Heart left ventricle (tissue), 16 donors: Measurements from ENCODE around the gene OR8A1. TPM values are rescaled to one million over a fixed set of nuclear protein-coding genes. Genes with fewer than 3 reads are reported as not detected.

ENCODE experiments used
- ATAC-seq, 4 donors: fragments of 200-7000 bp; cut with Tn5 transposase; one replicate each; pipeline ENCODE4 v1.9.1; 2020 to 2022; ENCODE audit warnings: moderate library complexity in 4 of 4, mild to moderate bottlenecking in 3 of 4, moderate number of reproducible peaks in 1 of 4
- DNase-seq, 5 donors: peaks; one replicate each; pipeline ENCODE4 v3.0.0-alpha.2; 2020
- H3K27ac ChIP-seq, 12 donors: fragments of 200-600 bp; sonication (generic) in 4 of 12; one replicate each; pipeline versions ENCODE4 v1.5.0 to v1.8.0; 2016 to 2022; ENCODE audit warnings: mild to moderate bottlenecking in 2 of 12
- H3K27me3 ChIP-seq, 9 donors: fragments of 200-600 bp; sonication (generic) in 2 of 9; one replicate each; pipeline versions ENCODE4 v1.5.1 to v1.8.0; 2016 to 2022; ENCODE audit warnings: mild to moderate bottlenecking in 3 of 9
- H3K36me3 ChIP-seq, 9 donors: fragments of 200-600 bp; sonication (generic) in 2 of 9; one replicate each; pipeline versions ENCODE4 v1.5.0 to v1.8.0; 2018 to 2022; ENCODE audit warnings: mild to moderate bottlenecking in 2 of 9
- H3K4me1 ChIP-seq, 12 donors: fragments of 200-600 bp; sonication (generic) in 4 of 12; one replicate each; pipeline versions ENCODE4 v1.5.0 to v1.8.0; 2016 to 2022; ENCODE audit warnings: mild to moderate bottlenecking in 3 of 12
- H3K4me3 ChIP-seq, 12 donors: fragments of 200-600 bp; sonication (generic) in 4 of 12; one replicate each; pipeline versions ENCODE4 v1.5.0 to v1.8.0; 2017 to 2022; ENCODE audit warnings: mild to moderate bottlenecking in 9 of 12, moderate library complexity in 4 of 12
- H3K9me3 ChIP-seq, 12 donors: fragments of 200-600 bp; sonication (generic) in 4 of 12; one replicate each; pipeline versions ENCODE4 v1.5.0 to v1.8.0; 2016 to 2022; ENCODE audit warnings: mild to moderate bottlenecking in 1 of 12
- POLR2A ChIP-seq, 2 donors: fragments of 450-650 bp; IDR thresholded peaks; one replicate each; pipeline ENCODE4 v1.6.1; 2017; ENCODE audit warnings: antibody characterized with exemption in 2 of 2, mild to moderate bottlenecking in 2 of 2, moderate library complexity in 2 of 2
- WGBS, 4 donors: extraction: QIAGEN DNeasy Blood & Tissue Kit in 2 of 4; methylation state at CpG; one replicate each; pipeline versions ENCODE4 v1.1.5 to v1.1.7; 2013 to 2018; 5-methylcytosine and 5-hydroxymethylcytosine counted together
- intact Hi-C, 10 donors: fragments of 100-400 bp; cut with DNase I; formaldehyde crosslinking; loops; one replicate each; pipeline versions ENCODE4 v1.11.1 to v1.14.2; 2022
- polyA plus RNA-seq, 2 donors: library from polyadenylated mRNA; stranded (reverse); fragments of 200-250 nt; gene quantifications; one replicate each; pipeline ENCODE4 v1.2.3, GENCODE V29; 2013
- total RNA-seq, 9 donors: library from RNA; depleted of rRNA in 2 of 9; stranded (reverse); fragments of >200 nt in 2 of 9; fragmentation: NEBNext Ultra II Directional in 3 of 9; extraction: Animal tissue kit (Norgen Biotek cat#: 25700) in 3 of 9; gene quantifications; one replicate each; pipeline versions ENCODE4 v1.1.0 to v1.2.4, GENCODE V29; 2016 to 2023
- TF ChIP-seq, protein P1 (sequence below), 12 donors: fragments of 200-600 bp; sonication (generic) in 4 of 12; IDR thresholded peaks; one replicate each; pipeline versions ENCODE4 v1.5.0 to v1.8.0; 2018 to 2022; ENCODE audit warnings: antibody characterized with exemption in 12 of 12, mild to moderate bottlenecking in 5 of 12
- donor health status: ischemic (EF 13 %, LVEDD 7.1; RV severe dilation, severe dysfunction).
- donor health status: healthy with polysubstance abuse.
- donor health status: DM: no; HTN: yes; CAD: no.
- donor health status: DM: no; HTN: no; CAD: no.
- donor health status: ischemic (EF 25% LVEDD 6.9; RV normal size, moderate dysfunction).
- donor health status: ischemic (EF 25% LVEDD 5.7; RV mildly dilated, moderate dysfunction).
- donor health status: healthy.
- donor health status: DM: yes; HTN: yes; CAD: no.
- donor health status: ischemic (EF 35%, LVEDD 5.7; RV mildly dilated, moderate dysfunction).
- donor health status: nonischemic (EF 11% LVEDD 7.7; RV severe dilation, severe dysfunction).
- donor health status: DM: yes; HTN: yes; CAD: no.
- donor health status: PGD.
- donor health status: ischemic (EF 29% LVEDD 5.4; RV normal size, mild dysfunction).
- donor health status: nonischemic (EF 23%, LVEDD 6.1; RV moderate dilation, normal function).

Gene OR8A1
- total and polyA plus RNA-seq, 11 donors: not detected

DNA sequence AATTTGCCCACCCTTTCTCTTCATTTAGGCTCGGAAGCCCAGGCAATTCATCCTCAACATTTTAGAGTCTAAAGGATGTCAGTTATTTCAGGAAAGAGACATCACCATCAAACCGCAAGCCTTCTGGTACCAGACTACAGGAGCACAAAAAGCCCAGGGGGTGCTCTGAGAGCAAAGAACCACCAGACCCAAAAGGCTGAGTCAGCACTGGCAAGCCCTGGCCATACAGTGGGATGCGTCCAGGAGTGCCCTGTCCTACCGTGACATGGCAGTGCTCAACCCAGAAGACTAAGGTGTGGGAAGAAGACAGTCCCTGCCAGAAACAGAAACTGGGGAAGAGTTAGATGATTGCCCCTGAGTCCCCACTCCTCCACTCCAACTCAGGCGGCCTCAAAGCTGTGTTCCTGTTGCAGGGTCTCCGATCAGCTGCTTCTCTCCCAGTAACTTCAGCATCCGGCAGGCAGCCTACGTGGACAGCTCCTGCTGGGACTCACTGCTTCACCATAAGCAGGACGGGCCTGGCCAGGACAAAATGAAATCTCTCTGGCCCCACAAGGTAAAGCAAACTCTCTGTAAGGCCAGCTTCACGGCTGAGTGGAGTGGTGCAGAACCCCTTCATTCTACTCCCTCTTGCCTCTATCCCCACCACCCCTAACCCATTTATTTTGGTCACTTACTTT, 42.9 kb downstream of the OR8A1 start:
- no peak for DNase-seq
- no peak for ATAC-seq
- no peak overlapping the region for H3K27ac ChIP-seq
- 54 to 63% (median 58%) methylated on average over 8 to 10 of the region's 10 CpGs for WGBS, 4 donors
- H3K4me3 ChIP-seq: no peak overlapping the region
- peaks cover 0 to 29% (median 0%) of the 10 kb centered on the region in 9 donors for H3K27me3 ChIP-seq
- H3K4me1 ChIP-seq: no peaks in the 10 kb centered on the region
- no peaks in the 10 kb centered on the region for H3K9me3 ChIP-seq
- TF ChIP-seq POLR2A (IDR thresholded peaks at IDR 0.05): no peak
- TF ChIP-seq, protein P1, sequence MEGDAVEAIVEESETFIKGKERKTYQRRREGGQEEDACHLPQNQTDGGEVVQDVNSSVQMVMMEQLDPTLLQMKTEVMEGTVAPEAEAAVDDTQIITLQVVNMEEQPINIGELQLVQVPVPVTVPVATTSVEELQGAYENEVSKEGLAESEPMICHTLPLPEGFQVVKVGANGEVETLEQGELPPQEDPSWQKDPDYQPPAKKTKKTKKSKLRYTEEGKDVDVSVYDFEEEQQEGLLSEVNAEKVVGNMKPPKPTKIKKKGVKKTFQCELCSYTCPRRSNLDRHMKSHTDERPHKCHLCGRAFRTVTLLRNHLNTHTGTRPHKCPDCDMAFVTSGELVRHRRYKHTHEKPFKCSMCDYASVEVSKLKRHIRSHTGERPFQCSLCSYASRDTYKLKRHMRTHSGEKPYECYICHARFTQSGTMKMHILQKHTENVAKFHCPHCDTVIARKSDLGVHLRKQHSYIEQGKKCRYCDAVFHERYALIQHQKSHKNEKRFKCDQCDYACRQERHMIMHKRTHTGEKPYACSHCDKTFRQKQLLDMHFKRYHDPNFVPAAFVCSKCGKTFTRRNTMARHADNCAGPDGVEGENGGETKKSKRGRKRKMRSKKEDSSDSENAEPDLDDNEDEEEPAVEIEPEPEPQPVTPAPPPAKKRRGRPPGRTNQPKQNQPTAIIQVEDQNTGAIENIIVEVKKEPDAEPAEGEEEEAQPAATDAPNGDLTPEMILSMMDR (IDR thresholded peaks at IDR 0.05): no peak
- H3K36me3 ChIP-seq: no peaks in the 10 kb centered on the region
- intact Hi-C loops: no loop called here

DNA sequence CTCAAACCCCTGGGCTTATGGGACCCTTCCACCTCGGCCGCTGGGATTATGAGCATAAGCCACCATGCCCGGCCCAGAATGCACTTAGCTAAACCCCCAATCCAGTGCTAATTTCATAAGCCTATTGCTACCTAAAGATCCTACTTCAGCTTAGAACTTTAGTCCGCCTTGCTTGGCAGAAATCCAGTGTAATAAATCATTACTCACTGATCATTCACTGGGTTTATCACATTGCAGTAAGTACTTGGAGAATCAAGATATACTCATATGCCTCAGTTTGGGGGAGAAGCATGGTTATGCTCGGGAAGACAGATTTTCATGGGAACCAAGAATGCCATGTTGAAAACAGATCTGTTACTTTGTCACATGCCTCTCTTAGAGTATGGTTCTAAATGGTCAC, 49.1 kb downstream of the OR8A1 start:
- intact Hi-C loops: no loop called here
- 79 to 89% (median 86%) methylated on average over 5 of the region's 5 CpGs for WGBS, 4 donors
- no peaks in the 10 kb centered on the region for H3K9me3 ChIP-seq
- H3K4me3 ChIP-seq: no peak overlapping the region
- H3K27me3 ChIP-seq: peaks cover 0 to 26% (median 0%) of the 10 kb centered on the region in 9 donors
- ATAC-seq (no peak), DNase-seq (no peak)
- H3K4me1 ChIP-seq: peaks cover 0 to 13% (median 10%) of the 10 kb centered on the region in 12 donors
- H3K36me3 ChIP-seq: no peaks in the 10 kb centered on the region
- no peak overlapping the region for H3K27ac ChIP-seq
- TF ChIP-seq, protein P1 (IDR thresholded peaks at IDR 0.05): no peak
- no peak for TF ChIP-seq POLR2A (IDR thresholded peaks at IDR 0.05)

Other genes with a start within 250 kb of the OR8A1 start
- gene OR8D2, start 249.8 kb upstream of the OR8A1 start, total RNA-seq: not detected
- gene OR8D2, start 249.8 kb upstream of the OR8A1 start, polyA plus RNA-seq: not detected
- gene OR8B2, start 185.5 kb upstream of the OR8A1 start, total RNA-seq: not detected
- gene OR8B2, start 185.5 kb upstream of the OR8A1 start, polyA plus RNA-seq: not detected
- gene OR8B3, start 171.0 kb upstream of the OR8A1 start, total RNA-seq: not detected
- not detected for gene OR8B3, start 171.0 kb upstream of the OR8A1 start, polyA plus RNA-seq
- not detected for gene OR8B4, start 145.1 kb upstream of the OR8A1 start, total RNA-seq
- not detected for gene OR8B4, start 145.1 kb upstream of the OR8A1 start, polyA plus RNA-seq
- not detected for gene OR8B8, start 124.3 kb upstream of the OR8A1 start, total RNA-seq
- gene OR8B8, start 124.3 kb upstream of the OR8A1 start, polyA plus RNA-seq: not detected
- gene OR8B12, start 26.3 kb upstream of the OR8A1 start, total RNA-seq: not detected
- not detected for gene OR8B12, start 26.3 kb upstream of the OR8A1 start, polyA plus RNA-seq
- gene PANX3, start 41.4 kb downstream of the OR8A1 start, total RNA-seq: not detected
- not detected for gene PANX3, start 41.4 kb downstream of the OR8A1 start, polyA plus RNA-seq
- 10 to 100 TPM; 13.9 to 24.9 (median 19.8) TPM for gene TBRG1, start 52.9 kb downstream of the OR8A1 start, total RNA-seq
- 10 to 100 TPM; 12.0 to 27.2 TPM for gene TBRG1, start 52.9 kb downstream of the OR8A1 start, polyA plus RNA-seq
- gene SIAE, start 103.7 kb downstream of the OR8A1 start, total RNA-seq: 10 to 100 TPM; 36.7 to 87.8 (median 60.1) TPM
- 10 to 100 TPM; 24.2 to 43.1 TPM for gene SIAE, start 103.7 kb downstream of the OR8A1 start, polyA plus RNA-seq
- 1 to 10 TPM; 1.3 to 4.4 (median 2.8) TPM for gene SPA17, start 103.9 kb downstream of the OR8A1 start, total RNA-seq
- gene SPA17, start 103.9 kb downstream of the OR8A1 start, polyA plus RNA-seq: 1 to 10 TPM; 3.3 to 5.6 TPM
- gene NRGN, start 169.9 kb downstream of the OR8A1 start, total RNA-seq: 1 to 10 TPM; 1.2 to 9.0 (median 3.3) TPM
- gene NRGN, start 169.9 kb downstream of the OR8A1 start, polyA plus RNA-seq: 10 to 100 TPM in 1 of 2 donors, 1 to 10 TPM in 1; 4.4 to 13.8 TPM
- 1 to 10 TPM in 6 of 9 donors, under 1 TPM in 3; 0.44 to 4.8 (median 1.4) TPM for gene VSIG2, start 182.3 kb downstream of the OR8A1 start, total RNA-seq
- under 1 TPM; 0.42 to 0.61 TPM for gene VSIG2, start 182.3 kb downstream of the OR8A1 start, polyA plus RNA-seq
- 100 to 1,000 TPM in 1 of 9 donors, 10 to 100 TPM in 8; 24.8 to 111 (median 43.3) TPM for gene ESAM, start 192.3 kb downstream of the OR8A1 start, total RNA-seq
- 10 to 100 TPM; 35.9 to 81.2 TPM for gene ESAM, start 192.3 kb downstream of the OR8A1 start, polyA plus RNA-seq
- 1 to 10 TPM; 2.2 to 5.4 (median 3.1) TPM for gene MSANTD2, start 230.4 kb downstream of the OR8A1 start, total RNA-seq
- gene MSANTD2, start 230.4 kb downstream of the OR8A1 start, polyA plus RNA-seq: 1 to 10 TPM; 3.1 to 4.3 TPM